Prostate gland (tissue), 2 donors: Measurements from ENCODE around the gene SLX4.

ENCODE experiments used
- POLR2AphosphoS5 ChIP-seq: sonication (generic); formaldehyde crosslinking; IDR thresholded peaks from one replicate; pipeline ENCODE4 v1.6.1; 2017; ENCODE audit warnings: antibody characterized with exemption
- TF ChIP-seq, protein P1 (sequence below), 4 experiments: fragments of 200-600 bp in 2 of 4; fragments of 450-650 bp in 2 of 4; sonication (generic) in 2 of 4; IDR thresholded peaks; 1 replicate in 3 of 4; 2 replicates in 1 of 4; pipeline ENCODE4 v1.5.1; 2016 to 2019; ENCODE audit warnings: antibody characterized with exemption in 4 of 4, mild to moderate bottlenecking in 2 of 4, moderate library complexity in 2 of 4

- peak; percentile 95 for TF ChIP-seq POLR2AphosphoS5
- TF ChIP-seq, protein P1, sequence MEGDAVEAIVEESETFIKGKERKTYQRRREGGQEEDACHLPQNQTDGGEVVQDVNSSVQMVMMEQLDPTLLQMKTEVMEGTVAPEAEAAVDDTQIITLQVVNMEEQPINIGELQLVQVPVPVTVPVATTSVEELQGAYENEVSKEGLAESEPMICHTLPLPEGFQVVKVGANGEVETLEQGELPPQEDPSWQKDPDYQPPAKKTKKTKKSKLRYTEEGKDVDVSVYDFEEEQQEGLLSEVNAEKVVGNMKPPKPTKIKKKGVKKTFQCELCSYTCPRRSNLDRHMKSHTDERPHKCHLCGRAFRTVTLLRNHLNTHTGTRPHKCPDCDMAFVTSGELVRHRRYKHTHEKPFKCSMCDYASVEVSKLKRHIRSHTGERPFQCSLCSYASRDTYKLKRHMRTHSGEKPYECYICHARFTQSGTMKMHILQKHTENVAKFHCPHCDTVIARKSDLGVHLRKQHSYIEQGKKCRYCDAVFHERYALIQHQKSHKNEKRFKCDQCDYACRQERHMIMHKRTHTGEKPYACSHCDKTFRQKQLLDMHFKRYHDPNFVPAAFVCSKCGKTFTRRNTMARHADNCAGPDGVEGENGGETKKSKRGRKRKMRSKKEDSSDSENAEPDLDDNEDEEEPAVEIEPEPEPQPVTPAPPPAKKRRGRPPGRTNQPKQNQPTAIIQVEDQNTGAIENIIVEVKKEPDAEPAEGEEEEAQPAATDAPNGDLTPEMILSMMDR (IDR thresholded peaks at IDR 0.05), result no peak
Observed at GRCh38 chr16:3553138-3553923, 58.1 kb downstream of the SLX4 start.
